Neuronal stem cell (in vitro differentiated cells): Measurements from ENCODE around the gene CHTF18.
"Not testable (repeated sequence)": the region's sequence is repeated elsewhere in the genome, so short reads cannot be mapped to it uniquely, and the experiment has no call there.

Experiments
- DNase-seq: peaks from one replicate; pipeline ENCODE4 v3.0.0-alpha.2; 2013; ENCODE audit warnings: low spot score
- H2AFZ ChIP-seq: one replicate; pipeline ENCODE4 v1.6.1; 2013; ENCODE audit warnings: mild to moderate bottlenecking, low read length, inconsistent platforms
- H2AK5ac ChIP-seq: 2 replicates; pipeline ENCODE4 v1.6.1; 2013; ENCODE audit warnings: low read depth, mild to moderate bottlenecking, inconsistent platforms, low read length, moderate library complexity, mixed read lengths
- H2BK120ac ChIP-seq: 2 replicates; pipeline ENCODE4 v1.6.1; 2013; ENCODE audit warnings: low read depth, mild to moderate bottlenecking, inconsistent platforms, low read length, moderate library complexity, mixed read lengths
- H2BK12ac ChIP-seq: one replicate; pipeline ENCODE4 v1.6.1; 2013; ENCODE audit warnings: low read length, inconsistent platforms
- H2BK15ac ChIP-seq: 2 replicates; pipeline ENCODE4 v1.6.1; 2013; ENCODE audit warnings: mild to moderate bottlenecking, low read length, inconsistent platforms, mixed read lengths
- H2BK5ac ChIP-seq: one replicate; pipeline ENCODE4 v1.6.1; 2013; ENCODE audit warnings: inconsistent platforms, mild to moderate bottlenecking, low read length, moderate library complexity
- H3K14ac ChIP-seq: one replicate; pipeline ENCODE4 v1.6.1; 2013; ENCODE audit warnings: low read length, inconsistent platforms
- H3K18ac ChIP-seq: 2 replicates; pipeline ENCODE4 v1.6.1; 2013; ENCODE audit warnings: low read length, inconsistent platforms
- H3K23ac ChIP-seq: 2 replicates; pipeline ENCODE4 v1.6.1; 2013; ENCODE audit warnings: low read depth, mild to moderate bottlenecking, mixed read lengths, low read length, inconsistent platforms; ENCODE audit not compliant: poor library complexity
- H3K27ac ChIP-seq: replicated peaks from 3 replicates; pipeline ENCODE4 v1.5.1; 2013; ENCODE audit warnings: low read length, inconsistent platforms
- H3K27me3 ChIP-seq, 3 experiments: 2 replicates each; pipeline ENCODE4 v1.6.1; 2013; ENCODE audit warnings: low read length in 3 of 3, mild to moderate bottlenecking in 2 of 3, inconsistent platforms in 1 of 3, low read depth in 1 of 3, mixed read lengths in 1 of 3, moderate library complexity in 1 of 3; ENCODE audit not compliant: control insufficient read depth in 3 of 3, insufficient read depth in 3 of 3
- H3K36me3 ChIP-seq, 2 donors: replicated peaks in 1 of 2; 2 replicates each; pipeline ENCODE4 v1.6.1; 2013; ENCODE audit warnings: low read length in 2 of 2; ENCODE audit not compliant: control insufficient read depth in 2 of 2, insufficient read depth in 2 of 2
- H3K4ac ChIP-seq: 2 replicates; pipeline ENCODE4 v1.6.1; 2013; ENCODE audit warnings: inconsistent platforms, mild to moderate bottlenecking, low read length, moderate library complexity
- H3K4me1 ChIP-seq, 2 donors: 1 replicate in 1 of 2; 2 replicates in 1 of 2; pipeline ENCODE4 v1.6.1; 2013; ENCODE audit warnings: low read length in 2 of 2, low read depth in 1 of 2; ENCODE audit not compliant: control insufficient read depth in 2 of 2, insufficient read depth in 1 of 2
- H3K4me2 ChIP-seq: one replicate; pipeline ENCODE4 v1.6.1; 2013; ENCODE audit warnings: mild to moderate bottlenecking, low read length, inconsistent platforms; ENCODE audit not compliant: insufficient read depth, poor library complexity, severe bottlenecking
- H3K4me3 ChIP-seq, 2 donors: 2 replicates each; pipeline ENCODE4 v1.5.1; 2013; ENCODE audit warnings: low read length in 2 of 2, mild to moderate bottlenecking in 2 of 2, inconsistent platforms in 1 of 2, moderate library complexity in 1 of 2
- H3K79me1 ChIP-seq: one replicate; pipeline ENCODE4 v1.6.1; 2013; ENCODE audit warnings: low read depth, mild to moderate bottlenecking, inconsistent platforms, low read length, moderate library complexity
- H3K9ac ChIP-seq: one replicate; pipeline ENCODE4 v1.6.1; 2013; ENCODE audit warnings: mild to moderate bottlenecking, low read depth, low read length, inconsistent platforms; ENCODE audit not compliant: poor library complexity
- H3K9me3 ChIP-seq, 2 donors: replicated peaks in 1 of 2; 2 replicates each; pipeline versions ENCODE3 to v1.6.1; 2013; ENCODE audit warnings: low read length in 2 of 2, mild to moderate bottlenecking in 2 of 2, inconsistent platforms in 1 of 2, low read depth in 1 of 2, mixed read lengths in 1 of 2, moderate library complexity in 1 of 2; ENCODE audit not compliant: control insufficient read depth in 2 of 2, insufficient read depth in 1 of 2
- H4K8ac ChIP-seq: one replicate; pipeline ENCODE4 v1.6.1; 2013; ENCODE audit warnings: low read depth, mild to moderate bottlenecking, inconsistent platforms, low read length, moderate library complexity
- H4K91ac ChIP-seq: one replicate; pipeline ENCODE4 v1.6.1; 2013; ENCODE audit warnings: low read length, low read depth, mild to moderate bottlenecking, inconsistent platforms; ENCODE audit not compliant: poor library complexity
- WGBS, 2 donors: extraction: QIAGEN DNeasy Blood & Tissue Kit; methylation state at CpG; one replicate each; pipeline ENCODE4 v1.1.7; 2013; ENCODE audit warnings: missing lambda C conversion rate in 2 of 2, mixed read lengths in 1 of 2; ENCODE audit not compliant: insufficient read length in 2 of 2, insufficient replicate concordance in 1 of 2; ENCODE audit errors: extremely low coverage in 2 of 2; 5-methylcytosine and 5-hydroxymethylcytosine counted together

CHTF18 gene

DNA sequence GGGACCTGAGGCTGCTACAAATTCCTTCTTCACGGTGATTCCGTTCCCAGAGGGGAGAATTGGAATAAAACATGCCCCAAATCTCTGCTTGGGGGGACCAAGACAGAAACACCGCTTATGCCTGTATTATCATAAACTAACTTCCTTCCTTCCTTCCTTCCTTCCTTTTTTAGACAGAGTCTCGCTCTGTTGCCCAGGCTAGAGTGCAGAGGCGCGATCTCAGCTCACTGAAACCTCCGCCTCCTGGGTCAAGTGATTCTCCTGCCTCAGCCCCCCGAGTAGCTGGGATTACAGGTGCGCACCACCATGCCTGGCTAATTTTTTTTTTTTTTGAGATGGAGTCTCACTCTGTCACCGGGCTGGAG, 31.6 kb downstream of the CHTF18 start:
- no CpG with 5 or more reads among the region's 10 CpGs for WGBS, 2 donors
- not testable (repeated sequence) for H3K36me3 ChIP-seq, H3K4me1 ChIP-seq, H3K18ac ChIP-seq, H2BK120ac ChIP-seq, H3K14ac ChIP-seq, H3K4me3 ChIP-seq, H4K8ac ChIP-seq, H2BK5ac ChIP-seq, H2AFZ ChIP-seq, H3K27ac ChIP-seq, DNase-seq, H3K23ac ChIP-seq, H3K9ac ChIP-seq, H4K91ac ChIP-seq, H3K4ac ChIP-seq, H2BK12ac ChIP-seq, H3K4me2 ChIP-seq, H2AK5ac ChIP-seq, H2BK15ac ChIP-seq, H3K79me1 ChIP-seq
- Histone ChIP-seq H3K27me3 (peaks cover 0 to 14% (median 0%) of the 10 kb centered on the region in 3 experiments), H3K9me3 (peaks cover 6 to 15% of the 10 kb centered on the region in 2 donors)

DNA sequence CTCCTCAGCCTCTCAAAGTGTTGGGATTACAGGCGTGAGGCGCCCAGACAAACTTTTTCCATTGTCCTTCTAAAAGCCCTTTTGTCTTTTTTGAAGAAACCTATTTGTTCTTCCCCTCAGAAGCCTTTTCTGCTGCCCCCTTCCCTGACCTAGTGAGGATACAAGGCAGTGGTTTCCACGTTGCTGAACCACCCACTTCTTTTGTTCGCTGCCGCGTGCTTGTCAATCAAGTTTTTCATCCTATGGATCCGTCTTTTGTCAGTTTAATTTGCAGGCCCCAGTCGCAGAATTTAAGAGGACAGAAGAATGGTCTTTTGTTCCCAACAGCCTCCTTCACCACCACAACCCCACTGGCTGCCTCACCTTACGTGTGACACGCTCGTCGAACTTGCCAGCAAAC, 32.3 kb downstream of the CHTF18 start:
- Histone ChIP-seq H3K18ac (peak overlapping the region; percentile 74), H3K9me3 (peaks cover 6 to 15% of the 10 kb centered on the region in 2 donors), H2AK5ac (no peak overlapping the region), H3K9ac (peak overlapping the region; percentile 63), H4K8ac (no peak overlapping the region), H2AFZ (no peak overlapping the region), H2BK120ac (no peak overlapping the region), H3K79me1 (peaks cover 3% of the 10 kb centered on the region), H4K91ac (no peak overlapping the region), H2BK5ac (no peak overlapping the region), H3K14ac (no peak overlapping the region), H3K4me3 (no peak overlapping the region), H3K4ac (no peak overlapping the region), H3K36me3 (no peaks in the 10 kb centered on the region), H3K27me3 (peaks cover 0 to 19% (median 0%) of the 10 kb centered on the region in 3 experiments), H3K23ac (no peak overlapping the region), H3K4me1 (peaks cover 3% of the 10 kb centered on the region in 2 donors), H3K27ac (peak overlapping the region; percentile 63), H2BK12ac (no peak overlapping the region), H2BK15ac (peak overlapping the region; percentile 30), H3K4me2 (peak overlapping the region; percentile 19)
- no CpG with 5 or more reads among the region's 12 CpGs for WGBS, 2 donors
- peak; percentile 68 for DNase-seq

GRCh38 chr16:821751-822150, 33.3 kb downstream of the CHTF18 start:
- H3K4me2 ChIP-seq, result no peak overlapping the region
- no peak overlapping the region for H3K9ac ChIP-seq
- peaks cover 6 to 15% of the 10 kb centered on the region in 2 donors for H3K9me3 ChIP-seq
- peak overlapping the region; percentile 26 for H3K14ac ChIP-seq
- DNase-seq, result no peak
- no peak overlapping the region for H2BK15ac ChIP-seq
- no peak overlapping the region for H4K91ac ChIP-seq
- peak overlapping the region; percentile 56 for H3K23ac ChIP-seq
- H3K4me3 ChIP-seq, result no peak overlapping the region
- no peak overlapping the region for H2BK12ac ChIP-seq
- peaks cover 3% of the 10 kb centered on the region for H3K79me1 ChIP-seq
- H3K27me3 ChIP-seq, result peaks cover 0 to 20% (median 0%) of the 10 kb centered on the region in 3 experiments
- no peaks in the 10 kb centered on the region for H3K36me3 ChIP-seq
- H2BK5ac ChIP-seq, result no peak overlapping the region
- H2BK120ac ChIP-seq, result no peak overlapping the region
- no peak overlapping the region for H2AK5ac ChIP-seq
- no peak overlapping the region for H4K8ac ChIP-seq
- no CpG with 5 or more reads among the region's 13 CpGs for WGBS, 2 donors
- H3K4ac ChIP-seq, result no peak overlapping the region
- H2AFZ ChIP-seq, result no peak overlapping the region
- no peak overlapping the region for H3K27ac ChIP-seq
- H3K18ac ChIP-seq, result peak overlapping the region; percentile 23
- peaks cover 3% of the 10 kb centered on the region in 2 donors for H3K4me1 ChIP-seq

- Histone ChIP-seq H3K18ac (peak overlapping the region; percentile 67), H3K27me3 (peaks cover 0 to 25% (median 0%) of the 10 kb centered on the region in 3 experiments)
These were observed 33.9 kb downstream of the CHTF18 start for GRCh38 chr16:822174-822908.

More at GRCh38 chr16:822174-822908, 33.9 kb downstream of the CHTF18 start:
- Histone ChIP-seq H3K27ac (no peak overlapping the region), H2BK5ac (no peak overlapping the region), H2BK120ac (no peak overlapping the region), H3K4ac (peak overlapping the region; percentile 55), H3K9ac (no peak overlapping the region), H3K14ac (peak overlapping the region; percentile 84), H3K9me3 (peaks cover 8 to 15% of the 10 kb centered on the region in 2 donors), H2BK15ac (peak overlapping the region; percentile 62), H3K4me2 (no peak overlapping the region), H3K4me3 (no peak overlapping the region), H4K8ac (peak overlapping the region; percentile 68), H2BK12ac (no peak overlapping the region), H3K79me1 (peaks cover 2% of the 10 kb centered on the region), H3K4me1 (peaks cover 3% of the 10 kb centered on the region in 2 donors), H2AK5ac (peak overlapping the region; percentile 24), H4K91ac (no peak overlapping the region), H3K36me3 (no peaks in the 10 kb centered on the region), H2AFZ (no peak overlapping the region), H3K23ac (peak overlapping the region; percentile 56)
- DNase-seq, result no peak
- no CpG with 5 or more reads among the region's 21 CpGs for WGBS, 2 donors
